ENCODE data around the gene RUSC1.
A peak's percentile ranks its signal among the peaks of the same experiment; 100 is the strongest.

RUSC1 gene

DNA sequence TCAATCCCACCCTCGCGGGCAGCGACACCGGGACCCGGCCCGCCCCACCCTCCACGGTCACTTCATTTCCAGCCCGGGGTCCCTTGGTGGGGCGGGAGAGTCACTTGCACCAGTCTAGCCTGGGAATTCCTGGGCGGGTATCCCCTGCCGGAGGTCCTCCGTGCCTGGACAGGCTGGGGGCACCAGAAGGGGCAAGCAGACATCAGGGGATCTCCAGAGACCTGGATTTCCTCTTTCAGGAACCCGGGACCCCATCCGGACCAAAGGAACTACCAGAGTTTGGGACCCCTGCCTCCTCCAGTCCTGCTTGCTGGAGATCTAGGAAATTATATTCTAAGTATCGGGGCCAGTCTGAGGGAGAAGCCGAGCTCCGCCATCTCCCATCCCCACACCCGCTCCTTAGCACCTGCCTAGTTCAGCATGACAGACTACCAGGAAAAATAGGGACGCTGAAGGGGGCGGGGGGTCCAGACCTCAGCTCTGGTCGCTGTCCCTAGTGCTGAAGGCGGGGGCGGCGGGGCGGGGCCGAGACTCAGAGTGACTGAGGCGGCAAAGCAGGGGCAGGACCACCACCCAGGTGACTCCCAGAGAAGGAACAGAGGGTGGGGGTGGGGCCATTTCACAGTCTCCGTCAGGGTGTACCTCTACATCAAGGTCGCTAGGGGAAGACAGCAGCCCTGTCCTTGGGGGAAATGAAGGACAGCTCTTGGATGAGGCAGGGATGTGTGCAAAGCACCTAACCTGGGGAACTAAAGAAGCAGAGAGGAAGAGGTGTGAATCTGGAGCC is 42.6 kb upstream of the RUSC1 start:
- peak; percentile 80 for DNase-seq (ENCODE audit: low spot score)
- in situ Hi-C loops (cut with MboI; ENCODE audit: low sequenced_read_pairs, unreplicated experiment), result no loop called here
- peak; percentile 39 for TF ChIP-seq CTCF (IDR thresholded peaks at IDR 0.05; ENCODE audit: borderline replicate concordance, control extremely low read depth, extremely low read depth, insufficient read depth, missing control alignments)

DNA sequence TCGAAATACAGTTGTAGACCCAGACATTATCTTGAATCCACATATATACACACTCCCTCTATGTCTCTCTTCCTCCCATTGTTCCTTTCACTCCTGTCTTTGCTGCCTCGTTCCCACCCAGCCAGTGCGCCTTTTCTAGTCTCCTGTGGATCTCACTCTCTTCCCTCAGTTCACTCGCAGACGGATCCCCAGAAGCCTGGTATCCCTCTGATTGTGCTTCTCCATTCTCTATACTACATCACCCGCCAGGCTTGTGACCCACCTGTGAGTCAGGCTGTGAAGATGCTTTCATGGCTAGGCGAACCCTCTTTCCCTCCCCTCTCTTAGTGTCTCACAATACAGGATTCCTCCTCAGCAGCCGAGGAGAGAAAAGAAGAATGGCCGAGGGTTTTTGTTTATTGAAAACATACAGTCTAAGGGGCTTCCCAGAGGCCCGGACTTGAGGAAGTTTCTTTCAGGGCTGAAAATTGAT is 42.0 kb upstream of the RUSC1 start:
- no peak for DNase-seq (ENCODE audit: low spot score)
- TF ChIP-seq CTCF (IDR thresholded peaks at IDR 0.05; ENCODE audit: borderline replicate concordance, control extremely low read depth, extremely low read depth, insufficient read depth, missing control alignments), result no peak
- in situ Hi-C loops (cut with MboI; ENCODE audit: low sequenced_read_pairs, unreplicated experiment), result no loop called here

DNA sequence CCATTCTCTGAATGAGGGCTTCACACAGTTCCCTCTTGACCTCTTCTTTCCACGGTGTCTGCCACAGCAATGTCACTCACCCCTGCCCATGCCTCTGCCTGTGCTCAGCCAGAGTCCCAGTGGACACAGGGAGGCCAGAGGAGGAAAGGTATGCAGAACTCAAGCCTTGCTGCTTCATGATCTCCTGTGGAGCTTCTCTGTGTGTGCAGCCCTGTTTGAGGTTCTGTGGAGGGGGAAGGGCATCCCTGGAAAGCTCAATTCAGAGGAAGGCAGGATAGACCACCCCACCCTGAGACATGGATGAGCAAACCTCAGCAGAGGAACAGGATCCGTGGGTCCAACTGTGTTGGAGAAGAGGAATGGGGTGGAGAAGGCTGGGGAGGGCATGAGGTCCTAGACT is 41.4 kb upstream of the RUSC1 start:
- in situ Hi-C loops (cut with MboI; ENCODE audit: low sequenced_read_pairs, unreplicated experiment), result no loop called here
- no peak for TF ChIP-seq CTCF (IDR thresholded peaks at IDR 0.05; ENCODE audit: borderline replicate concordance, control extremely low read depth, extremely low read depth, insufficient read depth, missing control alignments)
- no peak for DNase-seq (ENCODE audit: low spot score)

DNA sequence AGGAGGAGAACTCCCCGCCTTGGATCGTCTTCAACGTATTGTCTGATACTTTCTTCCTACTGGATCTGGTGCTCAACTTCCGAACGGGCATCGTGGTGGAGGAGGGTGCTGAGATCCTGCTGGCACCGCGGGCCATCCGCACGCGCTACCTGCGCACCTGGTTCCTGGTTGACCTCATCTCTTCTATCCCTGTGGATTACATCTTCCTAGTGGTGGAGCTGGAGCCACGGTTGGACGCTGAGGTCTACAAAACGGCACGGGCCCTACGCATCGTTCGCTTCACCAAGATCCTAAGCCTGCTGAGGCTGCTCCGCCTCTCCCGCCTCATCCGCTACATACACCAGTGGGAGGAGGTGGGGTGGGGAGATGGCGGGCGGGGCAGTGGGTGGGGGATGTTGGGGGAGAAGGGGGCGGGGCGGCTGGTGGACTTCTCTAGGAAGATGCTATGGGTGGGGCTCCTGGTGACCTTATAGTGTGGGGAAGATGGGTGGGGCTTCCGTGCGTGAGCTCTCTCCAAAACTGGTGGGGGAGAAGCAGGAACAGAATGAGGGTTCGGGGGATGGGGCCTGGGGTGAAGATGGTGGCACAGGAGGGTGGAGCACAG is 38.1 kb upstream of the RUSC1 start:
- no peak for TF ChIP-seq CTCF (IDR thresholded peaks at IDR 0.05; ENCODE audit: borderline replicate concordance, control extremely low read depth, extremely low read depth, insufficient read depth, missing control alignments)
- in situ Hi-C loops (cut with MboI; ENCODE audit: low sequenced_read_pairs, unreplicated experiment), result no loop called here
- DNase-seq (ENCODE audit: low spot score), result no peak

DNA sequence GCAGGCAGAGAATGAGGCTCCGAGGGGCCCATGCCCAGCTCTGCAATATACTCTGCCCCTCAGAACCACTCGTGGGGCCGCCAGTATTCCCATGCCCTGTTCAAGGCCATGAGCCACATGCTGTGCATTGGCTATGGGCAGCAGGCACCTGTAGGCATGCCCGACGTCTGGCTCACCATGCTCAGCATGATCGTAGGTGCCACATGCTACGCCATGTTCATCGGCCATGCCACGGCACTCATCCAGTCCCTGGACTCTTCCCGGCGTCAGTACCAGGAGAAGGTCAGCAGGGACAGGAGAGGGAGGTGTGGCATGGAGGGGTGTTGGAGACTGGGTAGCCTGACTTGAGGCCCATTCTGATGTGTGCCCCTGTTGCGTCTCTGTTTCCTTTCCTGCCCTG is 36.2 kb upstream of the RUSC1 start:
- no peak for DNase-seq (ENCODE audit: low spot score)
- in situ Hi-C loops (cut with MboI; ENCODE audit: low sequenced_read_pairs, unreplicated experiment), result no loop called here
- TF ChIP-seq CTCF (IDR thresholded peaks at IDR 0.05; ENCODE audit: borderline replicate concordance, control extremely low read depth, extremely low read depth, insufficient read depth, missing control alignments), result no peak

- in situ Hi-C loops (cut with MboI; ENCODE audit: low sequenced_read_pairs, unreplicated experiment), result no loop called here
- TF ChIP-seq CTCF (IDR thresholded peaks at IDR 0.05; ENCODE audit: borderline replicate concordance, control extremely low read depth, extremely low read depth, insufficient read depth, missing control alignments), result no peak
- DNase-seq (ENCODE audit: low spot score), result no peak
These were observed 35.6 kb upstream of the RUSC1 start for GRCh38 chr1:155285063-155285462.
